Measurements from ENCODE around the gene IFNL2. TPM values are rescaled to one million over a fixed set of nuclear protein-coding genes. Genes with fewer than 3 reads are reported as not detected.
"Not testable (repeated sequence)": the region's sequence is repeated elsewhere in the genome, so short reads cannot be mapped to it uniquely, and the experiment has no call there.

IFNL2 gene
- total RNA-seq, 4 donors from 2014 or later, result not detected

DNA sequence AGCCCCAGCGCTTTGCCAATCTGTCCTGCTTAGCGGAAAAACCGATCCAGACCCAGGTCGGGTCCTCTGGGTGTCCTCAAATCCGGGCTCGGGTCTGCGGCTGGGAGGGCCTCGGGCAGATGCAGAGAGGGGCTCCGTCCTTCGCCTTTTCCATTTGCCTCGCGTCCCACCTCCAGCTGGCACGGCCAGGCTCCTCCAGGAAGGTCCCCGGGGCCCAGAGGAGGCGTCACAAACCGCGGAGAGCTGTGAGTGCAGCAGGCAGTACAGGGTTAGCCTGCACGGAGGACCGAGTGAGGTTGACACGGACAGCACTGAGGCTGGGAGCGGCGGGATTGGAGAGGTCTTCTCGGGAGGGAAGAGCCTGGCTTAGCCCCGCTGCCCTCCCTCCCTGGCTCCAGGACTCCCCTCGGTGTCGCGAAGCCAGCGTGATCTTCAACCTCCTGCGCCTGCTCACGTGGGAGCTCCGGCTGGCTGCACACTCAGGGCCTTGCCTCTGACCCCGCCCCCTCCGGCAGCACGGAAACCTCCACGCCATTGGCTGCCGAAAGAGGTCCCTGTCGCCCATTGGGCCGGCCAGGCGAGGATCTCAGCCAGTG lies 2.8 kb upstream of the IFNL2 start:
- no peak for ATAC-seq (ENCODE audit: low FRiP score)
- DNase-seq (ENCODE audit: low spot score), result no peak
- TF ChIP-seq, protein P1, sequence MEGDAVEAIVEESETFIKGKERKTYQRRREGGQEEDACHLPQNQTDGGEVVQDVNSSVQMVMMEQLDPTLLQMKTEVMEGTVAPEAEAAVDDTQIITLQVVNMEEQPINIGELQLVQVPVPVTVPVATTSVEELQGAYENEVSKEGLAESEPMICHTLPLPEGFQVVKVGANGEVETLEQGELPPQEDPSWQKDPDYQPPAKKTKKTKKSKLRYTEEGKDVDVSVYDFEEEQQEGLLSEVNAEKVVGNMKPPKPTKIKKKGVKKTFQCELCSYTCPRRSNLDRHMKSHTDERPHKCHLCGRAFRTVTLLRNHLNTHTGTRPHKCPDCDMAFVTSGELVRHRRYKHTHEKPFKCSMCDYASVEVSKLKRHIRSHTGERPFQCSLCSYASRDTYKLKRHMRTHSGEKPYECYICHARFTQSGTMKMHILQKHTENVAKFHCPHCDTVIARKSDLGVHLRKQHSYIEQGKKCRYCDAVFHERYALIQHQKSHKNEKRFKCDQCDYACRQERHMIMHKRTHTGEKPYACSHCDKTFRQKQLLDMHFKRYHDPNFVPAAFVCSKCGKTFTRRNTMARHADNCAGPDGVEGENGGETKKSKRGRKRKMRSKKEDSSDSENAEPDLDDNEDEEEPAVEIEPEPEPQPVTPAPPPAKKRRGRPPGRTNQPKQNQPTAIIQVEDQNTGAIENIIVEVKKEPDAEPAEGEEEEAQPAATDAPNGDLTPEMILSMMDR (IDR thresholded peaks at IDR 0.05), result no peak

DNA sequence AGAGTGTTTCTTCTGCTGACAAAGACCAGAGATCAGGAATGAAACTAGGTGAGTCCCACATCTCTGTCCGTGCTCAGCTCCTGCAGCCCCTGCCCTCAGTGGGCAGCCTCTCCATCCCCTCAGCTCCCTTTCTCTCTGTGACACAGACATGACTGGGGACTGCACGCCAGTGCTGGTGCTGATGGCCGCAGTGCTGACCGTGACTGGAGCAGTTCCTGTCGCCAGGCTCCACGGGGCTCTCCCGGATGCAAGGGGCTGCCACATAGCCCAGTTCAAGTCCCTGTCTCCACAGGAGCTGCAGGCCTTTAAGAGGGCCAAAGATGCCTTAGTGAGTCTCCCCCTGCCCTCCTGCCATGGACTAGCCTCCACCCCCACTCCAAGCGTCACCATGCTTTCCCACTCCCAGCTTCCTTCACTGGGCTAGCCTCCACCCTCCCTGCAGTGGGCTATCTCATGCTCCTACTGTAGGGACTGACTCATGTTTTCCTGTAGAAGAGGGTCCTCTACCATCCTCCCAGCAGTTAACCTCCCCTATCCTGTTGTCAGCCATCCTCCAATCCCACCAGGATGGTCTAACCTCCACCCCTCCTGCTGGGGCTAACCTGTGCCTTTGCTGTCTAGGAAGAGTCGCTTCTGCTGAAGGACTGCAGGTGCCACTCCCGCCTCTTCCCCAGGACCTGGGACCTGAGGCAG lies 481 bp downstream of the IFNL2 start:
- ATAC-seq (ENCODE audit: low FRiP score); DNase-seq (ENCODE audit: low spot score): not testable (repeated sequence)

DNA sequence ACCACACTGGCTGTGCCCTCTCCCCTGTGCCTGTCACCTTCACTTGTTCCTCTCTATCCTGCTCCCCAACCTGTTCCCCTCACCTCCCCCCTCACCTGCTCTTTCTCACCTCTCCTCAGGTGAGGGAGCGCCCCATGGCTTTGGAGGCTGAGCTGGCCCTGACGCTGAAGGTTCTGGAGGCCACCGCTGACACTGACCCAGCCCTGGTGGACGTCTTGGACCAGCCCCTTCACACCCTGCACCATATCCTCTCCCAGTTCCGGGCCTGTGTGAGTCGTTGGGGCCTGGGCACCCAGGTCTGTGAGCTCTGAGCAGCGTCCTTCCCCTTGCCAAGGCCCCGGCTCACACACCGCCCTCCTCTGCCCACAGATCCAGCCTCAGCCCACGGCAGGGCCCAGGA lies 1.2 kb downstream of the IFNL2 start:
- not testable (repeated sequence) for ATAC-seq (ENCODE audit: low FRiP score); DNase-seq (ENCODE audit: low spot score)

DNA sequence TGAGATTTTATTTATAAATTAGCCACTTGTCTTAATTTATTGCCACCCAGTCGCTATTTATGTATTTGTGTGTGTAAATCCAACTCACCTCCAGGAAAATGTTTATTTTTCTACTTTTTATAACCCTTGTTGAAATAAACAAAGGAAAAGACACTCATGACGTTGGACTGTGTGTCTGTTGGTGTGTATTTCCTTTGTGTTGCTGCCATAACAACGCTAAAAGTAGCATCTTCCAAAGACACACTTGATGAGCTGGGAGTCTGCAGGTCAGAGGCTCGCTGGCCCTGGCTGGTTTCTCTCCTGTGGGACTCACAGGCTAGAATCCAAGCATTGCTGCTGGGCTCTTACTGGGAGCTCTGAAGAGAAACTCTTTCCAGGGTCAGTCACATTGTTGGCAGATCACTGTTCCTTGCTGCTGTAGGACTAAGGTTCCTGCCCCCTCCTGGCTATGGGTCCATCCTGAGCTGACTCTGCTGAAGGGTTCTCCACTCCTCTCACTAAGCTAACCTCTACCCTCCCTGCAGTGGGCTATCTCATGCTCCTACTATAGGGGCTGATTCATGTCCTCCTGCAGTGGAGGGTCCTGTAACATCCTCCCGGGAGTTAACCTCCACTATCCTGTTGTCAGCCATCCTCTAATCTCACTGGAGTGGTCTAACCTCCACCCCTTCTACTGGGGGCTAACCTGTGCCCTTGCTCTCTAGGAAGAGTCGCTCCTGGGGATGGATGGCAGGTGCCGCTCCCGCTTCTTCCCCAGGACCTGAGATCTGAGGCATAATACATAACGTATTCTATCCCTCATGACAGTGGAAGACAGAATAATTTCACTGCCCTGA lies 2.1 kb downstream of the IFNL2 start:
- ATAC-seq (ENCODE audit: low FRiP score), result no peak
- no peak for DNase-seq (ENCODE audit: low spot score)
- TF ChIP-seq, protein P1 (IDR thresholded peaks at IDR 0.05), result no peak

DNA sequence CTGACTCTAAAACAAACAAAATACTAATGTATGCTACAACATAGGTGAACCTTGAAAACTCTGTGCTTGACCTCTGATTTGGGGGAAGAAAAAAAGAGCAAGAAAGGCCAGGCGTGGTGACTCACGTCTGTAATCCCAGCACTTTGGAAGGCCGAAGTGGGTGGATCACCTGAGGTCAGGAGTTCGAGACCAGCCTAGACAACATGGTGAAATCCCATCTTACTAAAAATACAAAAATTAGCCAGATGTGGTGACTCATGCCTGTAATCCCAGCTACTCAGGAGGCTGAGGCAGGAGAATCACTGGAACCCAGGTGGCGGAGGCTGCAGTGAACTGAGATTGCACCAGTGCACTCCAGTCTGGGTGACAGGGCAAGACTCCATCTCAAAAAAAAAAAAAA lies 5.7 kb downstream of the IFNL2 start:
- not testable (repeated sequence) for ATAC-seq (ENCODE audit: low FRiP score); DNase-seq (ENCODE audit: low spot score)

DNA sequence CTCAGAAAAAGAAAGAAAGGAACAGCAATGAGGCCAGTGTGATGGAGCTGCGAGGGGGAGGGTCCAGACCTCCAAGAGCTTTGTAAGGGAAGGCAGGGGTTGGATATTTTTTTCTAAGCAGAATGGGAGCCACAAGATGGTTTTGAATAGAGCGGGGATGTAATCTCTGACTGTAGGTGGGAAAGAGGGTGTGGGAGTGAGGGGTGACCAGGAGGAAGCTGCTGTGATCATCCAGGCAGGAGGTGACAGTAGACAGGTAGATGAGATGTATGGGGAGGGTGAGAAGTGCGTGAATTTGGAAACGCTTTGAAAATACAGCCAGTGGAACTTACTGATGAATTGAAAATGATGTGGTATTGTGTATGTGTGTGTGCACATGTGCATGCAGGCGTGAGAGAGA lies 7.4 kb downstream of the IFNL2 start:
- no peak for ATAC-seq (ENCODE audit: low FRiP score)
- TF ChIP-seq, protein P1 (IDR thresholded peaks at IDR 0.05), result no peak
- DNase-seq (ENCODE audit: low spot score), result no peak

DNA sequence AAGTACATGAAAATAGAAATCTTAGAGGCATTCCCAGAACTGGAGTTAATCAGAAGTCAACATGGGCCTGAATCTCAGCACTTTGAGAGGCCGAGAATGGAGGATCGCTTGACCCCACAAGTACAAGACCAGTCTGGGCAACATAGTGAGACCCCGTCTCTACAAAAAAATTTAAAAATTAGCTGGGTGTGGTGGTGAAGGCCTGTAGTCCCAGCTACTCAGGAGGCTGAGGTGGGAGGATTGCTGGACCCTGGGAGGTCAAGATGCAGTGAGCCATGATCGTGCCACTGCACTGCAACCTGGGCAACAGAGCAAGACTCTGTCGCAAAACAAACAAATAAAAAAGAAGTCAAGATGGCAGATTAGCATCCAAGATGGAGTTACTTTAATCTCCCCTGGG lies 8.5 kb downstream of the IFNL2 start:
- ATAC-seq (ENCODE audit: low FRiP score) (no peak), DNase-seq (ENCODE audit: low spot score) (no peak)
- TF ChIP-seq, protein P1 (IDR thresholded peaks at IDR 0.05), result no peak

DNA sequence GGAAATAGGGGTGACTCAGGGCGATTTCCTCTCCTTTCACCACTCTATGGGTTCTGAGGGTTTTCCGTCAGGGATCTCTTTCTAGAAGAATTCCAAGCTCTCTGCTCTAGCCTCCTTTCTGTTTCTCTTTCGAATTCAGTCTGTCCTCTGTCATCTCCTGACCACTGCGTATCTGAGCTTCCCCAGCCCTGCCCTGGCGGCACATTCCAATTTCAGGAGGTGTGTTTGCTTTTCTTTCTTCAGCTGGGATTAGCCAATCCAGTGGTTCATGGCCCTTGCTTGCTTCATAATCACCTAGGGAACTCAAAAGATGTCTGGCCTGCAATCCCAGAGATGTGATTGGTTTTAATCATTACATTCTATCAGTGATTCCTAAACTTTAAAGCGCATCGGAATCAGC lies 9.4 kb downstream of the IFNL2 start:
- DNase-seq (ENCODE audit: low spot score), result no peak
- no peak for ATAC-seq (ENCODE audit: low FRiP score)

More for the DNA sequence above, 9.4 kb downstream of the IFNL2 start:
- TF ChIP-seq, protein P1 (IDR thresholded peaks at IDR 0.05), result no peak

Data from omental fat pad (tissue), 4 donors.